Measurements from ENCODE around the gene SIAH1. TPM values are rescaled to one million over a fixed set of nuclear protein-coding genes. Genes with fewer than 3 reads are reported as not detected.

The SIAH1 gene
- total RNA-seq, 1 donor from 2014 or later: 31.5 TPM

DNA sequence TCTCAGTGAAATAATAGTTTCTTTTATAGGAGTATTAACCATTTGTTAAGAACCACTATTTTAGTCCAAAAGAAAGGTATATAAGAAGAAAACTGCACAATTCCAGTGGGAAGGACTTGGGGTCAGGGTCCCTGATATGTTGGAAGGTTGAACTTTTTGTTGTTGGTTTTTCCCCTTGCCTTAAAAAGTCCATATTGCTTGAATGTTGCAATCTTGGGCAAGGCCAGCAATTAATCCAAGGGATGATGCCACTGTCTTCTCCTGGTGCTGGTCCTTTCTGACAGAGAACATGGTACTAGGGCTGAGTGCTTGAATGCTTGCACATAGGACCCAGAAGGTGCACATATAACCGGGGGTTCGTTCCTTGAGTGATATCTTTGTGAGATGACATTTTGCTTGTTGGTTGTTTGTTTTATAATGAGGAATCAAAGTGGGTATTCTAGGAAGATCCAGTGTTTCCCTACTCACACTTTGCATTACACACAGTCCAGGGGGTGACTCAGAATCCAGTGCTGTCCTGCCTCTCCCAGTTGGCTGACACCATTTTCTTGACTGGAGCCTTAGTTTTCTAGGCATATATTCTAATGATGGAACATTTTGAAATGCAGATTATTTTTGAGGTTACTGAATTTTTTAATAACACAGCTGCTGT, 54.9 kb downstream of the SIAH1 start:
- H3K36me3 Mint-ChIP-seq (ENCODE audit: low read depth): peaks cover 53% of the 10 kb centered on the region
- TF ChIP-seq, protein P1, sequence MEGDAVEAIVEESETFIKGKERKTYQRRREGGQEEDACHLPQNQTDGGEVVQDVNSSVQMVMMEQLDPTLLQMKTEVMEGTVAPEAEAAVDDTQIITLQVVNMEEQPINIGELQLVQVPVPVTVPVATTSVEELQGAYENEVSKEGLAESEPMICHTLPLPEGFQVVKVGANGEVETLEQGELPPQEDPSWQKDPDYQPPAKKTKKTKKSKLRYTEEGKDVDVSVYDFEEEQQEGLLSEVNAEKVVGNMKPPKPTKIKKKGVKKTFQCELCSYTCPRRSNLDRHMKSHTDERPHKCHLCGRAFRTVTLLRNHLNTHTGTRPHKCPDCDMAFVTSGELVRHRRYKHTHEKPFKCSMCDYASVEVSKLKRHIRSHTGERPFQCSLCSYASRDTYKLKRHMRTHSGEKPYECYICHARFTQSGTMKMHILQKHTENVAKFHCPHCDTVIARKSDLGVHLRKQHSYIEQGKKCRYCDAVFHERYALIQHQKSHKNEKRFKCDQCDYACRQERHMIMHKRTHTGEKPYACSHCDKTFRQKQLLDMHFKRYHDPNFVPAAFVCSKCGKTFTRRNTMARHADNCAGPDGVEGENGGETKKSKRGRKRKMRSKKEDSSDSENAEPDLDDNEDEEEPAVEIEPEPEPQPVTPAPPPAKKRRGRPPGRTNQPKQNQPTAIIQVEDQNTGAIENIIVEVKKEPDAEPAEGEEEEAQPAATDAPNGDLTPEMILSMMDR (IDR thresholded peaks at IDR 0.05): no peak
- POLR2A ChIA-PET: interaction anchor here (1.0 kb wide), 1 partner anchor 13 kb away, joined by 3 read pairs; no protein-coding TSS in a partner anchor
- H3K27me3 Mint-ChIP-seq: no peaks in the 10 kb centered on the region
- ATAC-seq (ENCODE audit: low read depth): no peak
- H3K4me1 Mint-ChIP-seq: no peaks in the 10 kb centered on the region
- no peak for DNase-seq
- intact Hi-C loops (cut with micrococcal nuclease): loop anchor here (10.0 kb wide), 1 partner anchor 56 kb away; no protein-coding TSS in a partner anchor
- H3K9me3 Mint-ChIP-seq: no peaks in the 10 kb centered on the region
- H3K27ac Mint-ChIP-seq: no peak overlapping the region
- CTCF ChIA-PET: no interaction called here
- H3K4me3 Mint-ChIP-seq: no peak overlapping the region

DNA sequence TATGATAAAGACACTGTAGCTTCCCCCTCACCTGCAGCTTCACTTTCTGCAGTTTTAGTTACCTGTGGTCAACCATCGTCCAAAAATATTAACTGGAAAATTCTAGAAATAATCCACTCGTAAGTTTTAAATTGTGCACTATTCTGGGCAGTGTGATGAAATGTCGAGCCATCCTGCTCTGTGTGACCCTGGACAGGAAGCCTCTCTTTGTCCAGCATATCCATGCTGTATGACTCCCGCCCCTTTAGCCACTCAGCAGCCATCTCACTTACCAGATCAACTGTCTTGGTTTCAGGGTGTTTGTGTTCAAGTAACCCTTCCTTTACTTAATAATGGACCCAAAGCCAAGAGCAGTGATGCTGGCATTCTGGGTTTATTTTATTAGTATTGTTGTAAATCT, 56.1 kb downstream of the SIAH1 start:
- H3K27ac Mint-ChIP-seq: no peak overlapping the region
- H3K9me3 Mint-ChIP-seq: no peaks in the 10 kb centered on the region
- H3K27me3 Mint-ChIP-seq: no peaks in the 10 kb centered on the region
- DNase-seq (no peak), ATAC-seq (ENCODE audit: low read depth) (no peak)
- POLR2A ChIA-PET: no interaction called here
- CTCF ChIA-PET: no interaction called here
- TF ChIP-seq, protein P1 (IDR thresholded peaks at IDR 0.05): no peak
- peaks cover 49% of the 10 kb centered on the region for H3K36me3 Mint-ChIP-seq (ENCODE audit: low read depth)
- no peak overlapping the region for H3K4me3 Mint-ChIP-seq
- H3K4me1 Mint-ChIP-seq: no peaks in the 10 kb centered on the region
- intact Hi-C loops (cut with micrococcal nuclease): no loop called here

DNA sequence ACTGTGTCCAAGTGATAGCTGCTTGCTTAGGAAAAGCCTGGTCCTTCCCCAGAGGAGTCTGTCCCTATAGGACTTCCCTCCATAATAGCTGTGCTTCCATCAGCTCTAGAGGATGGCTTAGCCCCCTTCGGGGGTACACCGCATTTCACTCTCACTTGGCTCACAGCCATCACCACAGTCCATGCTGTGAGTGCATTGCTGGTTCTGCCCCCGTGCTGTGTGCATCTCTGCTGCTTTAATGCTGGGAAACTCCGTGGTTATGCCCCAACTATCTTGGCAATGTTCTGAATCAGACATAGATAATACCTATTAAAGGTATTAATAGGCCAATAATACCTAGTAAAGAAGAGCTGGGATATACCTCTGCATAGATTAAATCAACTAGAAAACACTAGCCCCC, 58.3 kb downstream of the SIAH1 start:
- no peaks in the 10 kb centered on the region for H3K27me3 Mint-ChIP-seq
- H3K9me3 Mint-ChIP-seq: no peaks in the 10 kb centered on the region
- H3K4me3 Mint-ChIP-seq: no peak overlapping the region
- TF ChIP-seq, protein P1 (IDR thresholded peaks at IDR 0.05): no peak
- ChIA-PET CTCF (no interaction called here), POLR2A (no interaction called here)
- no peak overlapping the region for H3K27ac Mint-ChIP-seq
- H3K4me1 Mint-ChIP-seq: no peaks in the 10 kb centered on the region
- DNase-seq (no peak), ATAC-seq (ENCODE audit: low read depth) (no peak)
- H3K36me3 Mint-ChIP-seq (ENCODE audit: low read depth): peaks cover 56% of the 10 kb centered on the region
- intact Hi-C loops (cut with micrococcal nuclease): no loop called here

DNA sequence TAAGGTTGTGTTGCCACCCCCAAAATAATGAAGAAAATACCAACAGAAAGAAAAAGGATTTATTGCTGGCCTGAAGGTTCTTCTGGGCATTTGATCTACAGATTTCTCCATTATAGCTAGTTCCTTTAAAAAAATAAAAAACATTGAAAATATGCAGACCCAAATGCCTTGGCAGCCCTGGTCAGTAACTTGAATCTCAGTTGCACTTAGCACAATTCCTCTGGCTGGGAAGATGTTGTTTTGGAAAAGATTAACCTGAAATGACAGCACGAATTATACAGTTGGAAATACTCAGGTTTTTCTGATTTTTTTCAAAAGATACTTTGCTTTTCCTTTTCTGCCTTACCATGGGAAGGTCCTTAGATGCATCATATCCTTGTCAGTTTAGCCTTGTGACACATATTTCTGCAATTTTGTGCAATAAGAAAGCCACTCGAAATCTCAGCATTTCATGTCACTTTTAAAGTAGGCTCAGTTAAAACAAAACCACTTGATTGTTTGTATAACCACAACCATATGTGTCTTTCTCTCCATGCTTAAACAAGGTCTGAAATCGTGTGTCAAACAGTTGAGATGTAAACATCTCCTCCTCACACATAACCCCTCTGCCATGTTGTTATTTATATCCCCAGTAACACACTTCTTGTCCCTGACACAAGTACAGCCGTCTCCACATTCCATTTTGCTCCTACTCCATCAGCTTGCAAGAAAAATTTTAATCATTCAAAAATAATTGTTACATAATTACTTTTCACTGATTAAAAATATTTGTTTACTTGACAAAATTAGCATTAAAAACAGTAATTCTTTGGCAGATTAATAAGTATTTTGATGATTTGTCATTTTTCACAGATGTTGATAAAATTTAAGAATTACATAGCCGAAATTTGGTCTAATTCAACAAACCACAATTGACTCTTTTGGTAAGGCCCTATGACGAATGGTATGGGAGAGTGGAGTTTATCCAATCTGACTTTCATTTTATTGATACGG, 61.1 kb downstream of the SIAH1 start:
- H3K27ac Mint-ChIP-seq: no peak overlapping the region

More for the DNA sequence above, 61.1 kb downstream of the SIAH1 start:
- Mint-ChIP-seq H3K9me3 (no peaks in the 10 kb centered on the region), H3K36me3 (ENCODE audit: low read depth) (peaks cover 39% of the 10 kb centered on the region), H3K27me3 (no peaks in the 10 kb centered on the region), H3K4me1 (peaks cover 2% of the 10 kb centered on the region), H3K4me3 (no peak overlapping the region)
- ATAC-seq (ENCODE audit: low read depth): no peak
- CTCF ChIA-PET: no interaction called here
- intact Hi-C loops (cut with micrococcal nuclease): no loop called here
- POLR2A ChIA-PET: no interaction called here
- no peak for DNase-seq
- TF ChIP-seq, protein P1 (IDR thresholded peaks at IDR 0.05): no peak
